ENCODE data around the gene SYNE1.

DNA sequence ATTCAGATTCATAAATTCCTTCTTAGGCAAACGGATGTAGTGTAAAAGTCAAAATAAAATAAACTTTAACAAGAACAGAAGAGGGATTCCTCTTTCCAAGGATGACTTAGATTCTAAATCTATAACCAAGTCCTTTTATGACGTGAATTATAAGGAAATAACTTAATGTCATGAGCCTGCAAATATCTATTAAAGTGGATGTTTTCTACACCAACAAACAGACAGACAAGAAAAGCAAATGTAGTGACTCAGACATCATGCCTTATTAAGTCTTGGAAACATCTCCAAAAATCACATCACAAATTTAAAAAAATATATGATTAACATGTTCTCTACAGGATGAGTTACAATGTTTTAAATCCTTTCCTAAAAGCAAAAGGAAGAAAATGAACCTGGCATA lies 432.6 kb downstream of the SYNE1 start:
- TF ChIP-seq, protein P1, sequence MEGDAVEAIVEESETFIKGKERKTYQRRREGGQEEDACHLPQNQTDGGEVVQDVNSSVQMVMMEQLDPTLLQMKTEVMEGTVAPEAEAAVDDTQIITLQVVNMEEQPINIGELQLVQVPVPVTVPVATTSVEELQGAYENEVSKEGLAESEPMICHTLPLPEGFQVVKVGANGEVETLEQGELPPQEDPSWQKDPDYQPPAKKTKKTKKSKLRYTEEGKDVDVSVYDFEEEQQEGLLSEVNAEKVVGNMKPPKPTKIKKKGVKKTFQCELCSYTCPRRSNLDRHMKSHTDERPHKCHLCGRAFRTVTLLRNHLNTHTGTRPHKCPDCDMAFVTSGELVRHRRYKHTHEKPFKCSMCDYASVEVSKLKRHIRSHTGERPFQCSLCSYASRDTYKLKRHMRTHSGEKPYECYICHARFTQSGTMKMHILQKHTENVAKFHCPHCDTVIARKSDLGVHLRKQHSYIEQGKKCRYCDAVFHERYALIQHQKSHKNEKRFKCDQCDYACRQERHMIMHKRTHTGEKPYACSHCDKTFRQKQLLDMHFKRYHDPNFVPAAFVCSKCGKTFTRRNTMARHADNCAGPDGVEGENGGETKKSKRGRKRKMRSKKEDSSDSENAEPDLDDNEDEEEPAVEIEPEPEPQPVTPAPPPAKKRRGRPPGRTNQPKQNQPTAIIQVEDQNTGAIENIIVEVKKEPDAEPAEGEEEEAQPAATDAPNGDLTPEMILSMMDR (IDR thresholded peaks at IDR 0.05): no peak
- no peak for TF ChIP-seq POLR2A (IDR thresholded peaks at IDR 0.05)
